ENCODE results near the gene TLX1.

The TLX1 gene

DNA sequence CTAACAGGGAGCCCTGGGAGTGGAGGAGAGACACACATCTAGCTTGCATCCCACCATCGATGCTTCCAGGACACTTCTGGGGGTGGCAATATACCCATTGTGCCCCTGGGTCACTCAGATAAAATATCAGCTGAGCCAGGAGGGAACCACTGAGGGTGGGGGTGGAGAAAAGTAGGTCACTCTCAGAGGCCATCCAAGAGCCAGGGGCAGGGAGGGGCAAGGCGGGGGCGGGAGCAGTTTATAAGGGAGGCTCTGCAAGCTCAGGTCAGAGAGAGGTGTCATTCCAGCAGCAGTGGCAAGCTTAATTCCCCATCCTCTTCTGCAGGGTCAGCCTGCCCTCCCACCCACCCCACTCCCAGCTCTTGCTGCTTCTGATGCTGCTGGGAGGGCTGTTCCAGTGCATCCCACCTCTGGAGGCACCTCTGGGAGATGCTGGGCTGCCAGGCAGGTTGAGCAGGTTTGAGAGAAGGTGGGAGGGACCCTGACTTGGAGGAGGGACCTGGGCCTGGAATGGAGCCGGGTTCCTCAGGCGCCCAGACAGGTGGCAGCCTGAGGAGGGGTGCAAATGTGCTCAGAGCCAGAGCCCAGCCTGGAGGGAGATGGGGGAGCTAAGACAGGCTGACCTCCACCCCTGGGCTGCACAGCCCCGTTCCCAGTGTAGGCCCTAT lies 20.1 kb upstream of the TLX1 start:
- TF ChIP-seq ZBTB7A (IDR thresholded peaks at IDR 0.05; ENCODE audit: low read depth): 0 out of 2 replicates have a peak, but pooled peaks have one; percentile 36
- TF ChIP-seq EP300 (IDR thresholded peaks at IDR 0.05; ENCODE audit: borderline replicate concordance): 0 out of 2 replicates have a peak, but pooled peaks have one; percentile 12
- TF ChIP-seq, protein P1, sequence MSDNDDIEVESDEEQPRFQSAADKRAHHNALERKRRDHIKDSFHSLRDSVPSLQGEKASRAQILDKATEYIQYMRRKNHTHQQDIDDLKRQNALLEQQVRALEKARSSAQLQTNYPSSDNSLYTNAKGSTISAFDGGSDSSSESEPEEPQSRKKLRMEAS (IDR thresholded peaks at IDR 0.05): peak; percentile 51; the same call in 1 of the 2 replicates
- TF ChIP-seq TEAD4 (IDR thresholded peaks at IDR 0.05): peak; percentile 40; the same call in 1 of the 2 replicates
- peak; percentile 44; the same call in 1 of the 2 replicates for TF ChIP-seq TCF12 (IDR thresholded peaks at IDR 0.05; ENCODE audit: low read depth)
- peak; percentile 26; the same call in 1 of the 2 replicates for TF ChIP-seq NFIC (IDR thresholded peaks at IDR 0.05)
- no peak for TF ChIP-seq YY1 (IDR thresholded peaks at IDR 0.05; ENCODE audit: low read depth)
- no peak for TF ChIP-seq FOXM1 (IDR thresholded peaks at IDR 0.05; ENCODE audit: borderline replicate concordance, low read depth)

GRCh38 chr10:101111547-101111946 lies 19.6 kb upstream of the TLX1 start:
- TF ChIP-seq CREB1 (IDR thresholded peaks at IDR 0.05; ENCODE audit: low read depth): no peak
- TF ChIP-seq TEAD4 (IDR thresholded peaks at IDR 0.05): no peak
- TF ChIP-seq FOXM1 (IDR thresholded peaks at IDR 0.05; ENCODE audit: borderline replicate concordance, low read depth): no peak
- no peak for TF ChIP-seq REST (IDR thresholded peaks at IDR 0.05; ENCODE audit: low read depth)
- no peak for TF ChIP-seq YY1 (IDR thresholded peaks at IDR 0.05; ENCODE audit: low read depth)
- TF ChIP-seq TAF1 (IDR thresholded peaks at IDR 0.05; ENCODE audit: low read depth): no peak
- TF ChIP-seq NFIC (IDR thresholded peaks at IDR 0.05): no peak
- TF ChIP-seq TCF12 (IDR thresholded peaks at IDR 0.05; ENCODE audit: low read depth): no peak
- no peak for TF ChIP-seq EGR1 (IDR thresholded peaks at IDR 0.05)
- TF ChIP-seq RAD21 (IDR thresholded peaks at IDR 0.05; ENCODE audit: low read depth): no peak

- TF ChIP-seq CREB1 (IDR thresholded peaks at IDR 0.05; ENCODE audit: low read depth) (no peak), CEBPB (IDR thresholded peaks at IDR 0.05) (no peak), FOXM1 (IDR thresholded peaks at IDR 0.05; ENCODE audit: borderline replicate concordance, low read depth) (no peak), USF1 (IDR thresholded peaks at IDR 0.05) (no peak), EP300 (IDR thresholded peaks at IDR 0.05; ENCODE audit: borderline replicate concordance) (no peak), NFIC (IDR thresholded peaks at IDR 0.05) (no peak), YY1 (IDR thresholded peaks at IDR 0.05; ENCODE audit: low read depth) (no peak), ZBTB7A (IDR thresholded peaks at IDR 0.05; ENCODE audit: low read depth) (no peak), RAD21 (IDR thresholded peaks at IDR 0.05; ENCODE audit: low read depth) (no peak), TEAD4 (IDR thresholded peaks at IDR 0.05) (no peak), TCF12 (IDR thresholded peaks at IDR 0.05; ENCODE audit: low read depth) (no peak), REST (IDR thresholded peaks at IDR 0.05; ENCODE audit: low read depth) (no peak), TAF1 (IDR thresholded peaks at IDR 0.05; ENCODE audit: low read depth) (no peak), EGR1 (IDR thresholded peaks at IDR 0.05) (no peak)
- TF ChIP-seq, protein P1 (IDR thresholded peaks at IDR 0.05): no peak
Measured at GRCh38 chr10:101112799-101113594, 18.1 kb upstream of the TLX1 start.

DNA sequence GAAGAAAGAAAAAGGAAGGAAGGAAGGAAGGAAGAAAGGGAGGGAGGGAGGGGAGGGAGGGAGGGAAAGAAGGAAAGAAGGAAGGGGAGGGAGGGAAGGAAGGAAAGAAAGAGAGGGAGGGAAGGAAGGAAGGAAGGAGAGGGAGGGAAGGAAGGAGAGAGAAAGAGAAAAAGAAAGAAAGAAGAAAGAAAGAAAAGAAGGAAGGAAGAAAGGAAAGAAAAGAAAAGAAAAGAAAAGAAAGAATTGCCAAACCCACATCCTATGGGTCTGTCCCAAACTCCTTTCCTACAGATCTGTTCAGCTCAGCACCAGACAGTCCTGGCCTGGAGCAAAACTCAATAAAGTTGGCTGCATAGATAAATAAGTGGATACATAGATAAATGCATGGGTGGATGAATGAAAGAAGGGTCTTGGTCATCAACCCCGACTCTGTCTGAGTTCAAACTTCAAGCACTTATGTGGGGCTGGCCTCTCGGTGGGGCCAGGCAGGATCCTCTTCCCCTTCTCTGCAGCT lies 17.2 kb upstream of the TLX1 start:
- no peak for TF ChIP-seq NFIC (IDR thresholded peaks at IDR 0.05)

DNA sequence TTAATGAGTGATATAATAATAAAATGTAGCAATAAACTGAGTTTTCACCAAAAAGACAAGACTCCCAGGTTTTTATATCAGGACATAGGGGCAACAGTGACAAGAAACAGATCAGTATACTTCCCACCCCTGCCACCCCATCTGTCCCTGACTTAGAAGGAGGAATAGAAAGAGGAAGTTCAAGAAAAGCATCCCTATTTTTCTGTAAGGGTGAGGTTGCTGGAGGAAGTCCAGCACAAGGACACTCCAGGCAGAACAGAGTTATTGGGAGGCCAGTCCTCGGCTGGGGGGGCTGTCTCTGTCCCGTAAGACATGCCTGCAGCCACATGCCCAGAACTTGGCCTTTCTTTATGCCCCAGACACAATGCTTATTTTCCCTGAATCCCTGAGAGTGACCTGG lies 16.5 kb upstream of the TLX1 start:
- TF ChIP-seq TEAD4 (IDR thresholded peaks at IDR 0.05) (no peak), TCF12 (IDR thresholded peaks at IDR 0.05; ENCODE audit: low read depth) (no peak), YY1 (IDR thresholded peaks at IDR 0.05; ENCODE audit: low read depth) (no peak), ZBTB7A (IDR thresholded peaks at IDR 0.05; ENCODE audit: low read depth) (no peak), EP300 (IDR thresholded peaks at IDR 0.05; ENCODE audit: borderline replicate concordance) (no peak), FOXM1 (IDR thresholded peaks at IDR 0.05; ENCODE audit: borderline replicate concordance, low read depth) (no peak), EGR1 (IDR thresholded peaks at IDR 0.05) (no peak), CREB1 (IDR thresholded peaks at IDR 0.05; ENCODE audit: low read depth) (no peak), NFIC (IDR thresholded peaks at IDR 0.05) (no peak), RAD21 (IDR thresholded peaks at IDR 0.05; ENCODE audit: low read depth) (no peak), REST (IDR thresholded peaks at IDR 0.05; ENCODE audit: low read depth) (no peak), USF1 (IDR thresholded peaks at IDR 0.05) (no peak), CEBPB (IDR thresholded peaks at IDR 0.05) (no peak), TAF1 (IDR thresholded peaks at IDR 0.05; ENCODE audit: low read depth) (no peak)
- TF ChIP-seq, protein P1 (IDR thresholded peaks at IDR 0.05): no peak

Data from Ishikawa (cell line).